ENCODE data around the gene ACOX1.

- TF ChIP-seq EP300 (IDR thresholded peaks at IDR 0.05) (no peak), CTCF (IDR thresholded peaks at IDR 0.05) (no peak)
Observed at GRCh38 chr17:75898791-75899190, 80.2 kb downstream of the ACOX1 start.
